ENCODE results near the gene BRF1.

- TF ChIP-seq CTCF (IDR thresholded peaks at IDR 0.05) (no peak), POLR2A (IDR thresholded peaks at IDR 0.05) (no peak)
Measured at GRCh38 chr14:105311838-105312237, 11.0 kb upstream of the BRF1 start.

Measured in thyroid gland (tissue), 4 donors.